Measurements from ENCODE around the gene LRCH1. TPM values are rescaled to one million over a fixed set of nuclear protein-coding genes. Genes with fewer than 3 reads are reported as not detected.

Gene LRCH1
- total and polyA plus RNA-seq, 2 of the 4 experiments (the other 2 are of a cell fraction) = 7.0 to 8.8 TPM

DNA sequence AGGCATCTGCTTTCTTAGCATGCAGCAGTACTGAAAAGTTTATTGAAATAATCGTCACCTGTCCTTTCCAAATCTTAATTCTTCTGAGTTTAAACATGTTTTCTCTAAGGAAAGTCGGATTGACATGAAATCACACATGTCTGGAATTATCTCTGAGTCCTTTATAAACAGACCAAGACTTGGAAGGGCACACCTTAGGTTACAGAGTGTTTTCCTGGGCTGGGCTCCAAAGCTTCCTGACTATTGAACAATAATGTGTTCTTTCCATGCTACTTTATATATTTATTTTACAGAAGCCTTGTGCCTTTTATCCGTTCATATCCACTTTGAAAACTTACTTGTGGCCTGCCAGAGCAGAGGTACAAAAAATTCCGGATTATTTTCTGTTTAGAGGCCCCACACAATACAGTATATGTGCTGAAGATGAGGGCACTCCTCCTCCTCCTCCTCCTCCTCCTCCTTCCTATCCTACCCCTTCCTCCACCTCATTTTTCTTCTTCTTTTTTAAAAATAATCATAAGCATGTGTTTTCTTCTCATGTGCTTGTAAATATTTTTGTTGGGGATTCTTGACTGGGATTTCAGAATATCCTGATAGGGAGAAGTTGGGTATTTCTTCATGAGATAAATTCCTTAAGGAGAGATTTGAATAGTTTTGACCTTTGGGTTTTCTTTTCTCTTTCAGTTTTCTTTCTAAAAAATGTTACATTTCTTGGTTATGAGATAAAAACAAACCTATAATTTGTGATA is 52.3 kb downstream of the LRCH1 start:
- Histone ChIP-seq H2AK5ac (ENCODE audit: low read depth, low read length) (no peak overlapping the region), H3K4ac (ENCODE audit: low read depth, low read length) (no peak overlapping the region), H2BK20ac (ENCODE audit: low read depth, low read length) (no peak overlapping the region), H2AFZ (replicated peaks; ENCODE audit: low read length, poor library complexity) (no peak overlapping the region), H4K5ac (ENCODE audit: low read depth, low read length) (no peak overlapping the region), H3K4me1 (ENCODE audit: control insufficient read depth, insufficient read depth, low read length) (peaks cover 11% of the 10 kb centered on the region), H3K9ac (ENCODE audit: low read depth, low read length) (no peak overlapping the region), H3K9me1 (ENCODE audit: insufficient read depth, low read length) (peaks cover 16% of the 10 kb centered on the region), H2BK5ac (ENCODE audit: low read depth, low read length, poor library complexity, severe bottlenecking) (no peak overlapping the region), H3K18ac (ENCODE audit: low read depth, low read length) (no peak overlapping the region), H4K91ac (ENCODE audit: insufficient read depth, low read depth, low read length) (no peak overlapping the region), H3K27me3 (ENCODE audit: control insufficient read depth, insufficient read depth, low read length) (no peaks in the 10 kb centered on the region), H3K4me3 (ENCODE audit: insufficient read depth, low read depth, low read length) (no peak overlapping the region), H3K4me2 (ENCODE audit: low read depth, low read length) (no peak overlapping the region), H3K27ac (ENCODE audit: insufficient read depth, low read length) (no peak overlapping the region), H2BK15ac (ENCODE audit: low read depth, low read length) (no peak overlapping the region), H3K14ac (replicated peaks; ENCODE audit: low read depth, low read length) (no peak overlapping the region), H4K8ac (ENCODE audit: low read depth in 2 of 2, low read length in 2 of 2) (no peak overlapping the region), H3K23ac (ENCODE audit: low read depth, low read length) (no peak overlapping the region), H4K20me1 (ENCODE audit: insufficient read depth, low read length) (peaks cover 62% of the 10 kb centered on the region), H2AK9ac (replicated peaks; ENCODE audit: low read depth, low read length, poor library complexity) (no peak overlapping the region), H3K79me1 (ENCODE audit: low read depth in 1 of 2, low read length in 2 of 2) (peaks cover 31 to 85% of the 10 kb centered on the region in 2 experiments), H3K36me3 (ENCODE audit: control insufficient read depth, insufficient read depth, low read length) (no peaks in the 10 kb centered on the region), H3K9me3 (ENCODE audit: control insufficient read depth, insufficient read depth, low read length) (no peaks in the 10 kb centered on the region), H3K56ac (ENCODE audit: extremely low read depth, insufficient read depth, low read length) (no peak overlapping the region), H2BK120ac (ENCODE audit: low read depth, low read length) (no peak overlapping the region)
- no peak for TF ChIP-seq NFE2L2 (IDR thresholded peaks at IDR 0.05; ENCODE audit: low read depth, low read length)
- TF ChIP-seq MAFK (IDR thresholded peaks at IDR 0.05; ENCODE audit: low read depth, low read length) = no peak
- no peak for TF ChIP-seq SMC3 (IDR thresholded peaks at IDR 0.05; ENCODE audit: low read depth, low read length)
- no peak for TF ChIP-seq RCOR1 (IDR thresholded peaks at IDR 0.05; ENCODE audit: insufficient replicate concordance, low read length)
- TF ChIP-seq FOS (IDR thresholded peaks at IDR 0.05; ENCODE audit: low read depth, low read length) = no peak
- TF ChIP-seq MAZ (IDR thresholded peaks at IDR 0.05; ENCODE audit: borderline replicate concordance, low read depth, low read length) = no peak
- TF ChIP-seq, protein P1, sequence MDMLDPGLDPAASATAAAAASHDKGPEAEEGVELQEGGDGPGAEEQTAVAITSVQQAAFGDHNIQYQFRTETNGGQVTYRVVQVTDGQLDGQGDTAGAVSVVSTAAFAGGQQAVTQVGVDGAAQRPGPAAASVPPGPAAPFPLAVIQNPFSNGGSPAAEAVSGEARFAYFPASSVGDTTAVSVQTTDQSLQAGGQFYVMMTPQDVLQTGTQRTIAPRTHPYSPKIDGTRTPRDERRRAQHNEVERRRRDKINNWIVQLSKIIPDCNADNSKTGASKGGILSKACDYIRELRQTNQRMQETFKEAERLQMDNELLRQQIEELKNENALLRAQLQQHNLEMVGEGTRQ (IDR thresholded peaks at IDR 0.05; ENCODE audit: low read depth, low read length) = no peak
- TF ChIP-seq, protein P2, sequence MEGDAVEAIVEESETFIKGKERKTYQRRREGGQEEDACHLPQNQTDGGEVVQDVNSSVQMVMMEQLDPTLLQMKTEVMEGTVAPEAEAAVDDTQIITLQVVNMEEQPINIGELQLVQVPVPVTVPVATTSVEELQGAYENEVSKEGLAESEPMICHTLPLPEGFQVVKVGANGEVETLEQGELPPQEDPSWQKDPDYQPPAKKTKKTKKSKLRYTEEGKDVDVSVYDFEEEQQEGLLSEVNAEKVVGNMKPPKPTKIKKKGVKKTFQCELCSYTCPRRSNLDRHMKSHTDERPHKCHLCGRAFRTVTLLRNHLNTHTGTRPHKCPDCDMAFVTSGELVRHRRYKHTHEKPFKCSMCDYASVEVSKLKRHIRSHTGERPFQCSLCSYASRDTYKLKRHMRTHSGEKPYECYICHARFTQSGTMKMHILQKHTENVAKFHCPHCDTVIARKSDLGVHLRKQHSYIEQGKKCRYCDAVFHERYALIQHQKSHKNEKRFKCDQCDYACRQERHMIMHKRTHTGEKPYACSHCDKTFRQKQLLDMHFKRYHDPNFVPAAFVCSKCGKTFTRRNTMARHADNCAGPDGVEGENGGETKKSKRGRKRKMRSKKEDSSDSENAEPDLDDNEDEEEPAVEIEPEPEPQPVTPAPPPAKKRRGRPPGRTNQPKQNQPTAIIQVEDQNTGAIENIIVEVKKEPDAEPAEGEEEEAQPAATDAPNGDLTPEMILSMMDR (conservative IDR thresholded peaks at IDR 0.05; ENCODE audit: low read depth, low read length) = no peak
- TF ChIP-seq RAD21 (IDR thresholded peaks at IDR 0.05; ENCODE audit: low read length) = no peak
- no peak for TF ChIP-seq POLR2A (IDR thresholded peaks at IDR 0.05; ENCODE audit: low read depth, low read length)
- TF ChIP-seq MXI1 (IDR thresholded peaks at IDR 0.05; ENCODE audit: borderline replicate concordance, low read depth, low read length) = no peak
- no peak for TF ChIP-seq CHD1 (IDR thresholded peaks at IDR 0.05; ENCODE audit: low read depth, low read length)
- TF ChIP-seq, protein P3, sequence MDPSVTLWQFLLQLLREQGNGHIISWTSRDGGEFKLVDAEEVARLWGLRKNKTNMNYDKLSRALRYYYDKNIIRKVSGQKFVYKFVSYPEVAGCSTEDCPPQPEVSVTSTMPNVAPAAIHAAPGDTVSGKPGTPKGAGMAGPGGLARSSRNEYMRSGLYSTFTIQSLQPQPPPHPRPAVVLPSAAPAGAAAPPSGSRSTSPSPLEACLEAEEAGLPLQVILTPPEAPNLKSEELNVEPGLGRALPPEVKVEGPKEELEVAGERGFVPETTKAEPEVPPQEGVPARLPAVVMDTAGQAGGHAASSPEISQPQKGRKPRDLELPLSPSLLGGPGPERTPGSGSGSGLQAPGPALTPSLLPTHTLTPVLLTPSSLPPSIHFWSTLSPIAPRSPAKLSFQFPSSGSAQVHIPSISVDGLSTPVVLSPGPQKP (IDR thresholded peaks at IDR 0.05; ENCODE audit: borderline replicate concordance, low read depth, low read length) = no peak
- TF ChIP-seq BHLHE40 (IDR thresholded peaks at IDR 0.05; ENCODE audit: low read depth, low read length) = no peak
- TF ChIP-seq CEBPB (IDR thresholded peaks at IDR 0.05; ENCODE audit: low read depth, low read length) = no peak
- TF ChIP-seq RFX5 (IDR thresholded peaks at IDR 0.05; ENCODE audit: low read depth, low read length) = no peak
- ATAC-seq (ENCODE audit: low read depth) (no peak), DNase-seq (no peak)
- in situ Hi-C loops (cut with MboI; ENCODE audit: low sequenced_read_pairs) = no loop called here
- ChIA-PET POLR2A (ENCODE audit: unreplicated experiment) (no interaction called here), CTCF (no interaction called here)
- dilution Hi-C loops (cut with HindIII; ENCODE audit: low sequenced_read_pairs, unreplicated experiment) = no loop called here
- no CpG with 5 or more reads among the region's 4 CpGs for WGBS, 2 experiments (ENCODE audit: extremely low coverage in 2 of 2, insufficient read length in 1 of 2)
- intact Hi-C loops (cut with micrococcal nuclease) = no loop called here
- no TSS peak for BruUV-seq (replicated peaks)
